Stimulated activated CD4-positive, alpha-beta T cell treated with anti-CD3 and anti-CD28 coated beads, TNF-alpha, amount 100 ng/mL, for 4 hours (primary cell): ENCODE data around the gene TMEM191C.
"Not testable (repeated sequence)": the region's sequence is repeated elsewhere in the genome, so short reads cannot be mapped to it uniquely, and the experiment has no call there.

Experiments
- DNase-seq, 3 experiments: peaks; one replicate each; pipeline ENCODE4 v3.0.0-alpha.2; 2020; ENCODE audit warnings: low read depth in 3 of 3

TMEM191C gene

DNA sequence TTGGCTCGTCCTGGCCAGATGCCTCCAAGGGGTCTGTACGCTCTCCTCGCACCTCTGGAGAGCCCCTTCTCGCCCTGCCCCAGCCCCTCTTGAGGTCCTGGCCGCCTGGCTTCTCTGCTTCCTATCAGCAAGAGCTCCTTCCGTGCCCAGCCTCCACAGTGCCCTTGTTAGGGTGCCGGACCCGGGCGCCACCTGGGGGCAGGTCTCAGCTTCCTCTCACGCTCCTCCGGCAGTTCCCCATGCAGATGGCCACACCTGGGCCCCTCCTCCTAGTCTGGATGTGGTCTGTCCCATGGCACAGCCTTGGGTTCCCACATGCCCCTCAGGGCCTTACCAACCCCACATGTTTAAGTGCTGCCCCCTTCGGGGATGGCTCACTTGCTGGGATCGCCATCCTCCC, 6.5 kb downstream of the TMEM191C start:
- DNase-seq: not testable (repeated sequence)

DNA sequence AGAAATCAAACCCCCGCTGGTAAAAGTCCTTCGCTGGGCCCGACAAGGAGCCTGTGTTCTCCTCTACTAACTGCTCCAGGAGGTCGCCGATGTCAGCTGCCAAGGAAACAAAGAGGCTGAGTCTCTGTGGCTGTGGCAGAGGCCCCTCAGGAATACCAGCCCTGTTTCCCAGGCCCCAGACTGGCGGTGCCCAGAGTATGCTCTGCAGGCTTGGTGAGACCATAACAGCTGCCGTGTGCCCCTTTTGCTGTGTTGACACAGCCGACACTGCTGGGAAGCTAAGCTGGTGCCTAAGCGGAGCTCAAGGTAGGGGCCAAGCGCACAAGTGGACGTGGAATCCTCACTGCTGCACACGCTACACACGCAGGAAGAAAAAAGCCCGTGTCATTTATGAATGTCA, 16.9 kb downstream of the TMEM191C start:
- DNase-seq: not testable (repeated sequence)

DNA sequence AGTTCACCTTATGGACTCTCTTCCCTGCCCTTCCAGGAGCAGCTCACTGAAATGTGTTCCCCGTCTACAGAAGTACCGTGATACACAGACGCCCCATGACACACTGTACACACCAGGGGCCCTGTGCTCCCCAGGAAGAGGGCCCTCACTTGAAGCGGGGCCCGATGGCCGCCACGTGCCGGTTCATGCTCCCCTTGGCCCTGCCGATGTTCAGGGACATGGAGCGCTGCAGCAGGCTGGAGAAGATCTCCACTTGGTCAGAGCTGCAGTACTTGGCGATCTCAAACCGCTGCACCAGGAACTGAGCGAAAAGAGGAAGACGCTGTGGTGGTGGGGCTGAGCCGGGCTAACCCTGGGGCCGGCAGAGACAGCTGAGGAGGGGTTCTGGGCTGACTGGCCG, 20.5 kb downstream of the TMEM191C start:
- DNase-seq: not testable (repeated sequence)

DNA sequence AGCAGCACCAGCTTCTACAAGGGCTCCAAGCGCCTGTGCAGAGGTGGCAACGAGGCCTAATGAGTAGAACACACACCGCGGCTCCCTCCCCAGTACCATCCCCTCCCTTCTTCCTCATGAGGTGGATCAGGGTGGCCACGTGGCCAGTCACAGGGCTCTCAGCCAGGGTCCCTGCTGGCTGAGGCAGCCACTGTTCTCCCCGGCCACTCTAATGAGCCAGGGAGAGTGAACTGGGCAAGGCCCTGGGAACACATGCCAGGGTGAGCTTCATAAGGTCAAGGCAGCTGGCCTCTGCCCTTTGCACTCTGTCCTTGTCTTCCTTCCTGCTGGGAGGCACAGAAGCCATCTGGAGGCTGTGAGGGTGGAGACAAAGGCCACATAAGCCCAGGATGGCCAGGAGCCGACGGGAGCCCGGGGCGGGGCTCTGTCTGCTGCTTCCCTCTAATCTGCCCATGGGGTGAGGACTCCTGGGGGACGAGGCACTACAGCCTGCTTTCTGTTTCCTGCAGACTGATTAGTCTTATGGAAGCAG, 22.0 kb downstream of the TMEM191C start:
- DNase-seq: not testable (repeated sequence)

DNA sequence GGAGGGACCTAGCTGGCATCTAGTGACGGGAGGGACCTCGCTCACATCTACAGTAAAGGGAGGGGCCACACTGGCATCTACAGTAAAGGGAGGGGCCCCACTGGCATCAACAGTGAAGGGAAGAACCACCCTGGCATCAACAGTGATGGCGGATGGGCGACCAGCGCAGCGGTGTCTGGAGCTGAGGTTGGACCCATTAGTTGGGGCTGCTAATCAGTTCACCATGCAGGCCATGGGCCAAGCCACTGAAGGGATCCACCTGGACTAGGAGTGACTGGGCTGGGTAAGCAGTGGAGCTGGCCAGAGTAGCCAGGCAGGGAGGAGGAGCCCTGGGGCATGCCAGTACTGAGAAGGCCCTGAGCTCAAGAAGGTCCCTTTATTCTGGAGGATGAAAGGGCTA, 23.4 kb downstream of the TMEM191C start:
- not testable (repeated sequence) for DNase-seq

DNA sequence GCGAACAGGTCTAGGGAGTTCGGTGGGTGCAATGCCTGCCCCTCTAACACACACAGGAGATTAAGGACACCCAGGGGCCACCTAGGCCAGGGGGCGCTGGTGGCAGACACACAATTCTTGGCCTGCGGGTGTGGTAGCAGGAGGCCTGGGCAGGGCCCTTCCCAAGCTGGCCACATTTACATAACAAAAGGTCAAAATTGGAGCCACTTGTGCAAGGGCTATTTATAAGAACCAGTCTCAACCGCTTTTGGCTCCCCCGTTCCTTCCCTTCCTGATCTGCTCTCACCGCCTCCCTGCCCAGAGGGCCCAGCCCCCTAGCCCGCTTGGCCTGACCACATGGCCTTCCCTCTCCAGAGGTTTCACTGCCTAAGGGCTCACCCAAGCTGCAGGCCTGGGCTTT, 25.1 kb downstream of the TMEM191C start:
- DNase-seq: not testable (repeated sequence)

DNA sequence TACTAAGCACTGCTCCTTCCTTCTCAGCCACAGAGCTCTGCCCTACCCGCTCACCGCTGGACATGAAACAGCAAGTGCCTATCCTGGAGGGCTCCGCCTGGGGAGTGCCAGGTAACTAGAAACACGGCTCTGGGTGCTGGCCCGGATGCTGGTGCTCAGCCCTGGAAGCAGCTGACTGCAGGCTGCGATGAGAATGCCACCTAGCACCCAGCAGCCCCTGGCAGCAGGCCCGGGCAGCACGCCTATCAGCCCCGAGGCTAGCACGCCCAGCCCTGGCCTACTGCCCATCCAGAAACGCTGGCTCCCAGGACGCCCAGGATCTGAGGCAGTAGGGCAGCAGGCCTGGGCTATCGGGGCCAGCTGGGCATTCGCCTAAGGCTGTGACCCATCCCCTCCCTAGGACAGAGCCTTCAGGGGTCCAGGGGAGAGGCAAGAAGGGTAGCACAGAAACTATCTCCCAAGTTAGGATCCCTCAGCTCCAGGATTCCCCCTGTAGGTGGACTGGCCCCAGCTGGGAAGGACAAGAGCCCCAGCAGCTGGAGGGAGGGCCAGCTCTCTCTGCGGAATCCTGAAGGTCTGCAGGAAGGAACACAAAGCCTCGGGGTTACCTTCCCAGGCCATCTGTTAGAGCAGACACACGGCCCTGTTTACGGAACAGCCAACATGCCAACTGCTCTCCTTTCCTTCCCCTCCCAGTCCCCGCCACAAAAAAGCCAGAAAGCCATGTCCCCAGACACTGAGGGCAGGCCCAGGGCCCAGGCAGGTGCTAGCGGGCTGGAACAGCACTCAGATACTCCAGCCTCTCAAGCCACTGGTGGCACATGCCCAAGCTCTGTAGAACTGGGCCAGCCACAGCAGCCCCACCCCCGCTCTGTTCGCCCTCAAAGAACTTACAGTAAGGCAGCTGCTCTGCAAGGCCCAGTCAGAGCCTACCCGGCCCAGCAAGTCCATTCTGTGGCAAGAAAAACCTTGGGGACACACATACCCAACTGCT, 26.9 kb downstream of the TMEM191C start:
- not testable (repeated sequence) for DNase-seq

DNA sequence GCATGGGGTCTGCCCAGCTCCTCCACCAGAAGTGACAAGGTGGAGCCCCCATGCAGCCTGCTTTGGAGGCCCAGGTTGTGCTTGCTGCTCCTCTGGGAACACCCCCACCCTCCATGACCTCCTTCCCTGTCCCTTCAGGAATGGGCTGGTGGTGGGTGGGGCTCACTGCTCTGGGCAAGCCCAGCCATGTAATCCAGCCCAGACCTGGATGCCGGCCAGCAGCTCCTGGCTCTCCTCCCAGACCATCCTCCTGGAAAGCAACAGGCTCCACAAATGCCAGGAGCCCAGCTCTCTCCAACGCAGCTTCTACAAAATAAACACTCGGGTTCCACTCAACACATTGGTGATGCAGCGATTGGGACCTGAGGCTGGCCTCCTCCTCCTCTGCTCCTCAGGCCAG, 30.8 kb downstream of the TMEM191C start:
- DNase-seq: not testable (repeated sequence)

DNA sequence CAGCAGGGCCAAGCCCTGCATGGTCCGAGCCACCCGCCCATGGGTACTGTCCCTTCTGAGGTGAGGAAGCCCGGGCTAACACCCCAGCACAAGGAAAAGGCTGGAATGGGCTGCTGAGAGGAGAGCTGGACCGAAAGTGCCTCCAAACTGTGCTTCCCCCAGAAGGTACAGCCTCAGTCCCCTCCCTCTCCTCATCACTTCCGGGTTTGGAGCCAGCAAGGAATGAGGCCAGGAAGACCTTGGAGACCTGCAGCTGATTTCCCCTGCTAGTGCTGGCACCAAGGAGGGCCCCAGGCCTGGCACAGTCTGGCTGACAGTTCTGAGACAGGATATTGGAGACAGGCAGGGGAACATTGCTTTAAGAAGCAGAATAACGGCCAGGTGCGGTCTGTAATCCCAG, 31.3 kb downstream of the TMEM191C start:
- DNase-seq: not testable (repeated sequence)

DNA sequence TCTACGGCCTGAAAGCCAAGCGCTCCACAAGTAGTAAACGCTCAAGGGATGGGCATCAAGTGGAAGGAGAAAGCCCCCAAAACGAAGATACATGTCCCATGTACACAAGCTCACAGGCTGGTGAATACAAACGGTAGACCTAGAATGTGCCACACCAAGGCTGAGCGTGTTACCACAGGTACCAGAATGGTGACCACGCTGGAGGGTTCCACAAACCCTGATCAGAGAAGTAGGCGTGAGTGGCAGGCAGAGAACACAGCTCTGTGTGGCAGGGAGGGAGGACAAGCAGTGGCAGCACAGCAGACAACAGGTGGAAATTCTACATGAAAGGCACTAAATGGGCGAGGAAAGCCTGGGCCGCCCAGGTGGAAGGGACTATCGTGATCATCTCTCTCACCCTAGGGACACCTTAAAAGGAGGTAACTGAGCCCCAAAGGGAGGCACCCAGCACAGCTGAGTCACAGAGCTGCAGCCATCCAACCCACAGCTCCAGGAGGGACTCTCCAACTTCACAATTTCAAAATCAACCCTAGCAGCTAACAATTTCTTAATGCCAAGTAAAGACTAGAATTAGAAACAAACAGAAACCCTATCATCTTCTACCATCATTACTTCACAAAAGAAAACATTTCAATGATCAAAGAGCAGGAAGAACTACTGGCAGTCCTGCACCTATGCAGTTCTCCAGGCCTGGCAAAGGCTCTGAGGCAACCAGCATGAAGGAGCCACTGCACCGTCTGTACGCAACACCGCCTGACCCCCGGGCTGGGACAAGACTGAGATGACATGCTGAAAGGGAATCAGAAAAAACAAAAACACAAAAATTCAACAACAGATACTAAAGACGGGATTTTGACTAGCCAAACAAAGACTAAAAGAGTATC, 32.7 kb downstream of the TMEM191C start:
- not testable (repeated sequence) for DNase-seq

DNA sequence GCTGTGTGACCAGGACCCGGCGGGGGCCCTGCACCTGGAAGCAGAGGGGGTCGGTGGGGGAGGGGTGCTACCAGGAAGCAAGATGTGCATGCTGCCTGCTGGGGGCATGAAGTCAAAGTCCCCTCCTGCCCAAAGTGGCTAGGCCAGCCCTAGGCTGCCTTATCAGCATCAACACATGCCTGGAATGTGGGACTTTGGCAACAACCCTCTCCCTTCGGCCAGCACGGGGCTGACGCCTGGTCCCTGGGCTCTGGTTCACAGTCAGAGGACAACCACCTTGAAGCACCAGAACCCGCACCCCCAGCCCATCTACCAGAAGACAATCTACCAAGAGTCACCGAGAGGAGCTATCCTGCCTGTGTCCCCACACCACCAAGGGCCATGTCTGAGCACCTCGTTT, 43.2 kb downstream of the TMEM191C start:
- not testable (repeated sequence) for DNase-seq

DNA sequence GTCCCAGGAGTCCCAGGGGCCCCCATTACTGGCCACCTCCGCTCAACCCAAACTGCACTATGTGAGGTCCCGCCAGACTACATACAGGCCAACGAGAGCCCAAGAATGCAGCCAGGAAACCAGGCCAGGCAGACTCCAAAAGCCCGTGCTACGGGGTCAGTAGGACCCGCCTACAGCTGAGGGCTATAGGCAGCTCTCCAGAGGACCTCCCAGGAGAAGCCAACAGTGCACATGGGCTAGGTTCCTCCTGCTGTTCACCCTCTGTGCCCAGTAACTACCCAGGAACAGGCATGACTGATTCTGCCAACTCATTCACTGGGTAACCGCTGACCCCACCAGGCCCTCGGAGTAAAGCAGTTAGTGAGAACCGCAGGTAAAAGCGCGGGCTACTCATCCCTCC, 44.8 kb downstream of the TMEM191C start:
- DNase-seq: not testable (repeated sequence)

DNA sequence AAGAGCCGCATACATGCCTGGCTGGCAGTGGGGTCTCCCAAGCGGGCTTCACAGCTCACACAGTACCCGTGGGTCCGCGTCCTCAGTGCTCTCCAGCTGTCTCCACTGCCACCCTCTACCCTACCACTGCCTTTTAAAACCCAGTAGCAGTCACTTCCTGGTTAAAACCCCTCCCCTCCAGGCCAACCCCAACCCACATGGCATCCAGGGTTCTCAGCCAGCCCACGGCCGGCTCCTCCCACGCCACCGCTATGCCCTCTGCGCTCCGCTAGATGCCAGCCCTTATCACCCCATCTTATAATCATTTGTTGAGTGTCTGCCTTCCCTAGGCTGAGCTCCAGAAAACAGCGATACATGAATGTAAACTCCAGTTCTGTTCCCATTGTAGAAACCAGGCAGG, 46.9 kb downstream of the TMEM191C start:
- DNase-seq: not testable (repeated sequence)

DNA sequence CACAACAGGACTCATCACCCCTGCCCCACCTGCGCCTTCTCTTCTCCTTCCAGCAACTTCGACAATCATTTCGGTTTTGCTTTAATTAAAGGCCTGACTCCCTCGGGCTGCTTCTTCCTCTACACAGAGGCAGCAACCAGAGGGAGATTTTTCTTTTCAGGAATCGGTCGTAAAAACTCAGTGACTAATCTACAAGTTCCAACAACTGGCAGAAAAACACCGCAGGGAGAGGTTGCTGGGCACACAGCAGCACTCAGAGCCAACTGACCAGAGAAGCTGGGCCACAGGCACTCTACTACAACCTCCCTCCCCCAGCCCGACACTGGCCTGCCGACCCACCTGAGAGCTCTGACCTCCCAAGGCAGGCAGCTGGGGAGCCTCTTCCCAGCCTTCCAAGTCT, 48.0 kb downstream of the TMEM191C start:
- not testable (repeated sequence) for DNase-seq

DNA sequence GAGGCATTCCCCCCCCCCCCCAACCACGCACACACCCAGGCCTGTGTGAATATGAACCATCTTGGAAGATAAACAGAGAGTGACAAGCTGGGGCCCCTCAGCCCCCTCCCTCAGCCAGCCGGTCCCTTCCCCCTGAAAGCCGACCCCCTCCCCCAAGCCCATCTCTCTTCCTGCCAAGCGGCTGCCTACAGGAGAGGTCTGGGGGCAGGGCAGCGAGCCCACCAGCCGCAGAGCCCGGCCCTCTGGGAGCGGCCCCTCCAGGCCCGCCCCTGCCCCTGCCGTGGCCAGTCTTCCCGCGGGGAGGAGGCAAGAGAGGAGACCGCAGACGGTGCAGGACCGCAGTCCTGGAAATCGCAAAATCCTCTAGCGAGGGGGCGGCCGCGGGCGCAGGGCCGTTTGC, 49.3 kb downstream of the TMEM191C start:
- DNase-seq: not testable (repeated sequence)

DNA sequence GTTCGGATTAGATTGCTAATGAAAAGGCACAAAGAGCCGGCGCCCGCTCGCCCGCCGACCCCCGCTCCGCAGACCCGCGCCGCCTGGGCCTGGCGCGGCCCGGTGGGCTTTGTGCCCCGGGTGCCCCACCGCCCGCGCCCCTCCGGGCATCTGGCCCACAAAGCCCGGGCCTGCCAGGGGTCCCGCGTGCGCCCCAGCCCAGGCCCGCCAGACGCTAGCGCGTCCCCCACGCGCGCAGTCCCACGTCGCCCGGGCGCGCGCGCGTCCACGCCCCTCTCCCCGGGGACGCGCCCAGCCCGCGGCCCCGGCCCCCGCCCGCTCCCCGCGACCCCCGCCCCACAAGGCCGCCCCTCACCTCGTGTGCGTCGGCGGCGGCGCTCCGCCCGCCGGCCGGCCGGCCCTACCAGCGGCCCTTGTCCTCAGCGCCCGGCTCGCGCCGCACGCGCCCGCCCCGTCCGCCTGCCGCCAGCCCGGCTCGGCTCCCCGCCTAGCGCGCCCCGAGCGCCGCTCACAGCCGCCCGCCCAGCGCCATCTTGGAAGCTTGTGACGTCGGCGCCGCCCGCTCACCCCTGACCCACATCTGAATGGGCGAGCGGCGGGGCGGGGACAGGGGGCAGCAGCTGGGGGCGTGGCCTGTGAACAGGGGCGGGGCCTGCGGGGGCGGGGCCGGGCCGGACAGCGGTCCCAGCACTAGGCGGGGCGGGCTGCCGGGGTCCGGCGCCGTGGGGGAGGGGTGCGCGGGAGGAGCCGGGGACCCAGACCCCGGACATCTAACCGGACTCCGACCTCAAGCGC, 50.0 kb downstream of the TMEM191C start:
- not testable (repeated sequence) for DNase-seq
